ENCODE data around the gene BTN1A1. TPM values are rescaled to one million over a fixed set of nuclear protein-coding genes. Genes with fewer than 3 reads are reported as not detected.

Gene BTN1A1
- total RNA-seq, 1 experiment from 2014 or later: 0.10 TPM

- H3K4me3 ChIP-seq (ENCODE audit: low read depth in 2 of 2, low read length in 2 of 2): no peak overlapping the region
- H3K4me1 ChIP-seq (ENCODE audit: control insufficient read depth, insufficient read depth, low read length): peaks cover 17% of the 10 kb centered on the region
- in situ Hi-C loops (cut with HindIII; ENCODE audit: low pct_unique_long_range_greater_than_20kb, low sequenced_read_pairs) (no loop called here), intact Hi-C loops (cut with micrococcal nuclease; ENCODE audit: unreplicated experiment) (no loop called here)
- no peaks in the 10 kb centered on the region for H3K36me3 ChIP-seq (ENCODE audit: control insufficient read depth, insufficient read depth, low read length)
- H3K27me3 ChIP-seq (ENCODE audit: control insufficient read depth, insufficient read depth, low read length): no peaks in the 10 kb centered on the region
- no TSS peak for BruUV-seq (replicated peaks)
- H3K27ac ChIP-seq (ENCODE audit: low read length): no peak overlapping the region
- TF ChIP-seq, protein P1, sequence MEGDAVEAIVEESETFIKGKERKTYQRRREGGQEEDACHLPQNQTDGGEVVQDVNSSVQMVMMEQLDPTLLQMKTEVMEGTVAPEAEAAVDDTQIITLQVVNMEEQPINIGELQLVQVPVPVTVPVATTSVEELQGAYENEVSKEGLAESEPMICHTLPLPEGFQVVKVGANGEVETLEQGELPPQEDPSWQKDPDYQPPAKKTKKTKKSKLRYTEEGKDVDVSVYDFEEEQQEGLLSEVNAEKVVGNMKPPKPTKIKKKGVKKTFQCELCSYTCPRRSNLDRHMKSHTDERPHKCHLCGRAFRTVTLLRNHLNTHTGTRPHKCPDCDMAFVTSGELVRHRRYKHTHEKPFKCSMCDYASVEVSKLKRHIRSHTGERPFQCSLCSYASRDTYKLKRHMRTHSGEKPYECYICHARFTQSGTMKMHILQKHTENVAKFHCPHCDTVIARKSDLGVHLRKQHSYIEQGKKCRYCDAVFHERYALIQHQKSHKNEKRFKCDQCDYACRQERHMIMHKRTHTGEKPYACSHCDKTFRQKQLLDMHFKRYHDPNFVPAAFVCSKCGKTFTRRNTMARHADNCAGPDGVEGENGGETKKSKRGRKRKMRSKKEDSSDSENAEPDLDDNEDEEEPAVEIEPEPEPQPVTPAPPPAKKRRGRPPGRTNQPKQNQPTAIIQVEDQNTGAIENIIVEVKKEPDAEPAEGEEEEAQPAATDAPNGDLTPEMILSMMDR (IDR thresholded peaks at IDR 0.05): no peak
- TF ChIP-seq POLR2AphosphoS5 (IDR thresholded peaks at IDR 0.05; ENCODE audit: low read depth, low read length) (no peak), SIN3A (IDR thresholded peaks at IDR 0.05; ENCODE audit: borderline replicate concordance, insufficient read depth, low read depth, low read length) (no peak), TCF7L2 (IDR thresholded peaks at IDR 0.05; ENCODE audit: low read depth, low read length) (no peak), REST (IDR thresholded peaks at IDR 0.05; ENCODE audit: insufficient read depth in 1 of 2, low read depth in 2 of 2, low read length in 1 of 2) (no peak)
- no peak for DNase-seq (ENCODE audit: low read depth, low spot score)
- POLR2A ChIA-PET: no interaction called here
- CTCF ChIA-PET: no interaction called here
- H3K9me3 ChIP-seq (ENCODE audit: control insufficient read depth, insufficient read depth, low read depth, low read length): no peaks in the 10 kb centered on the region
- no peak for ATAC-seq
Measured at GRCh38 chr6:26530203-26530602, 30.1 kb downstream of the BTN1A1 start.

DNA sequence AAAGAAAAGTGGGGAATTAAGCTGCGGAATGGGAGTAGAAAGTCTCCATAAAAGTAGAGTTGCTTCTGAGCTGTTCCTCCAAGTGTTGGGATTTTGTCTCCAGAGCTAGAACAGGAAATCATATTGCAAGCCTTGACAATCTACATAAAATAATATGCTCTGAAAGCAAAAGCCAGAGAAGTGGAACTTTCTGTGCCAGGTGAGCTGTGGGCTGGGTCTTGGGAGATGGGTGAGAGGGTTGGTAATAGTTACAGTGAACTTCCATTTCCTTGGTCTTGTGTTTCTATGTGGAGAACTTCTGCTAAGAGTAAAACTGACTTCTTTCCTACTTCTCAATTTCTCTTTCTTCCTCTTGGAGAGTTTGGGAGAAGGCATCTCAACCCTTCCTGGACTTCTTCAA lies 31.8 kb downstream of the BTN1A1 start:
- intact Hi-C loops (cut with micrococcal nuclease; ENCODE audit: unreplicated experiment) (no loop called here), in situ Hi-C loops (cut with HindIII; ENCODE audit: low pct_unique_long_range_greater_than_20kb, low sequenced_read_pairs) (no loop called here)
- TF ChIP-seq SIN3A (IDR thresholded peaks at IDR 0.05; ENCODE audit: borderline replicate concordance, insufficient read depth, low read depth, low read length) (no peak), REST (IDR thresholded peaks at IDR 0.05; ENCODE audit: insufficient read depth in 1 of 2, low read depth in 2 of 2, low read length in 1 of 2) (no peak), TCF7L2 (IDR thresholded peaks at IDR 0.05; ENCODE audit: low read depth, low read length) (no peak), POLR2AphosphoS5 (IDR thresholded peaks at IDR 0.05; ENCODE audit: low read depth, low read length) (no peak)
- TF ChIP-seq, protein P1 (IDR thresholded peaks at IDR 0.05): no peak
- peaks cover 27% of the 10 kb centered on the region for H3K4me1 ChIP-seq (ENCODE audit: control insufficient read depth, insufficient read depth, low read length)
- no peak for DNase-seq (ENCODE audit: low read depth, low spot score)
- CTCF ChIA-PET: interaction anchor here (0.5 kb wide), 1 partner anchor 17 kb away, joined by 14 read pairs; no protein-coding TSS in a partner anchor
- no peak overlapping the region for H3K27ac ChIP-seq (ENCODE audit: low read length)
- no peaks in the 10 kb centered on the region for H3K9me3 ChIP-seq (ENCODE audit: control insufficient read depth, insufficient read depth, low read depth, low read length)
- no peaks in the 10 kb centered on the region for H3K27me3 ChIP-seq (ENCODE audit: control insufficient read depth, insufficient read depth, low read length)
- POLR2A ChIA-PET: interaction anchor here (0.6 to 0.7 kb wide), 2 partner anchors 193 to 197 kb away, joined by 4 to 5 read pairs; no protein-coding TSS in a partner anchor
- ATAC-seq: no peak
- H3K4me3 ChIP-seq (ENCODE audit: low read depth in 2 of 2, low read length in 2 of 2): no peak overlapping the region
- BruUV-seq (replicated peaks): no TSS peak
- H3K36me3 ChIP-seq (ENCODE audit: control insufficient read depth, insufficient read depth, low read length): no peaks in the 10 kb centered on the region

Measured in Panc1 (cell line).